ENCODE results near the gene TIMM13.

DNA sequence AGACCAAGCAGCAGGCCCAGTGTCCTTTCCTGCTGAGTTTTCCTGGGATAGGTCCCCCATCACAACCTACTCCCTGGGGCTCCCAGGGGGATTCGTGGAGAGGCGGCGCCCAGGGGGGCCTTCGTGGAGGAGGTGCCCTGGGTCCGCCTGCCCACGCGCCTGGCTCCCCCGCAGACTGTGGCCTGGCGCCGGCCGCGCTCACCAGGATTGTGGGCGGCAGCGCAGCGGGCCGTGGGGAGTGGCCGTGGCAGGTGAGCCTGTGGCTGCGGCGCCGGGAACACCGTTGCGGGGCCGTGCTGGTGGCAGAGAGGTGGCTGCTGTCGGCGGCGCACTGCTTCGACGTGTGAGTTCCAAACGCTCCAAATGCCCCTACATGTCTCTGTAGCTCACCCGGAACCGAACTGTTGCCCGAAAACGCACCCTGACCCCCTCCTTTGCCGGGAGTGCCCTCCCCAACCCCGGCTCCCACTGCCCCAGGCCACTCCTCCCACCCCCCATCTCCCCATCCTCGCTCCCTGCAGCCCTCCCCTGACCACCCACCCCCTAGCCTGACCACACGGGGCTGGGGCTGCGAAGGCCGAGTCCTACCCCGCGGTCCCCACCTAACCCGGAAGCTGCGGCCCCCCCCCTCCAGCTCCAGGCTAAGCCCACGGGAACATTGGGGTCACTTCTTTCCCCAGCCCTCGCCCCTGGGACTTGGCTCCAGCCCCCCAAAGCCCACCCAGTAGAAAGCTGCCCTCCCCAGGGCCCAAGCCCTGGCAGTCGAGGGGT, 3.3 kb downstream of the TIMM13 start:
- TF ChIP-seq ARNT (IDR thresholded peaks at IDR 0.05) = no peak
- TF ChIP-seq CTBP1 (IDR thresholded peaks at IDR 0.05; ENCODE audit: borderline replicate concordance) = no peak
- no peak for TF ChIP-seq BHLHE40 (IDR thresholded peaks at IDR 0.05; ENCODE audit: borderline replicate concordance)
- no peak for TF ChIP-seq SUZ12 (IDR thresholded peaks at IDR 0.05)
- no peak for TF ChIP-seq ELF4 (IDR thresholded peaks at IDR 0.05)
- TF ChIP-seq NFRKB (IDR thresholded peaks at IDR 0.05) = no peak
- no peak for TF ChIP-seq SP1 (IDR thresholded peaks at IDR 0.05)

All from HEK293T (cell line).